Activated CD8-positive, alpha-beta T cell treated with anti-CD3 and anti-CD28 coated beads for 36 hours (primary cell): ENCODE data around the gene CCRL2. TPM values are rescaled to one million over a fixed set of nuclear protein-coding genes. Genes with fewer than 3 reads are reported as not detected.

ENCODE experiments used
- ATAC-seq: fragments of 200-7000 bp; cut with Tn5 transposase; one replicate; pipeline ENCODE4 v1.10.0; 2021; ENCODE audit warnings: mild to moderate bottlenecking, moderate library complexity
- CTCF ChIA-PET: fragments of 350-600 bp; sonication (Branson Sonifier 250); formaldehyde crosslinking; loops from one replicate; lab custom pipeline; 2021; ENCODE audit warnings: antibody characterized with exemption; lab: Charles Lee
- POLR2A ChIA-PET: fragments of 350-600 bp; sonication (Branson Sonifier 250); formaldehyde crosslinking; loops from one replicate; lab custom pipeline; 2021; ENCODE audit warnings: antibody characterized with exemption; lab: Charles Lee
- DNase-seq: peaks from one replicate; pipeline ENCODE4 v3.0.0-alpha.2; 2020
- H3K27ac Mint-ChIP-seq: one replicate; pipeline ENCODE4 v1.8.0; 2021; ENCODE audit warnings: mild to moderate bottlenecking, mixed read lengths
- H3K27me3 Mint-ChIP-seq: one replicate; pipeline ENCODE4 v1.8.0; 2021; ENCODE audit warnings: mixed read lengths
- H3K36me3 Mint-ChIP-seq: one replicate; pipeline ENCODE4 v1.8.0; 2021; ENCODE audit warnings: low read depth, mixed read lengths
- H3K4me1 Mint-ChIP-seq: one replicate; pipeline ENCODE4 v1.8.0; 2021; ENCODE audit warnings: low read depth, mixed read lengths
- H3K4me3 Mint-ChIP-seq: one replicate; pipeline ENCODE4 v1.8.0; 2021; ENCODE audit warnings: mild to moderate bottlenecking, moderate library complexity, mixed read lengths
- H3K9me3 Mint-ChIP-seq: one replicate; pipeline ENCODE4 v1.8.0; 2021; ENCODE audit warnings: mixed read lengths
- CTCF ChIP-seq: fragments of 200-600 bp; IDR thresholded peaks from one replicate; pipeline ENCODE4 v1.8.0; 2022; ENCODE audit warnings: antibody characterized with exemption, mild to moderate bottlenecking
- intact Hi-C: fragments of 100-400 bp; cut with micrococcal nuclease; formaldehyde crosslinking; loops from one replicate; pipeline ENCODE4 v1.10.0; 2022
- total RNA-seq, 2 experiments: library from RNA; stranded (reverse); gene quantifications; one replicate each; pipeline ENCODE4 v1.2.3, GENCODE V29; 2021

CCRL2 gene
- total RNA-seq, 2 experiments from 2014 or later = 2.8 TPM

- no peaks in the 10 kb centered on the region for H3K36me3 Mint-ChIP-seq
- no peak for DNase-seq
- no peak overlapping the region for H3K4me3 Mint-ChIP-seq
- TF ChIP-seq CTCF = no peak
- ATAC-seq = no peak
- ChIA-PET CTCF (interaction anchor here (1.5 to 10.3 kb wide), 3 partner anchors 15 to 102 kb away, joined by 5 to 156 read pairs (median 6); no protein-coding TSS in a partner anchor), POLR2A (no interaction called here)
- no peak overlapping the region for H3K27ac Mint-ChIP-seq
- H3K9me3 Mint-ChIP-seq = no peaks in the 10 kb centered on the region
- intact Hi-C loops = loop anchor here (10.0 kb wide), 1 partner anchor 431 kb away; the partner anchor contains the start of gene CXCR6
- H3K27me3 Mint-ChIP-seq = peaks cover 7% of the 10 kb centered on the region
- H3K4me1 Mint-ChIP-seq = peaks cover 33% of the 10 kb centered on the region
Measured at GRCh38 chr3:46375814-46376213, 31.2 kb upstream of the CCRL2 start.

GRCh38 chr3:46378426-46378942, 28.6 kb upstream of the CCRL2 start:
- H3K36me3 Mint-ChIP-seq = no peaks in the 10 kb centered on the region
- H3K27ac Mint-ChIP-seq = no peak overlapping the region
- peak; percentile 42 for ATAC-seq
- CTCF ChIA-PET = interaction anchor here (0.6 to 3.9 kb wide), 48 partner anchors 9 to 642 kb away, joined by 3 to 35 read pairs (median 6); partner anchors contain the start of genes CCR1, CCR5AS and CCRL2
- POLR2A ChIA-PET = no interaction called here
- peaks cover 33% of the 10 kb centered on the region for H3K4me1 Mint-ChIP-seq
- H3K4me3 Mint-ChIP-seq = no peak overlapping the region
- peak; percentile 90 for TF ChIP-seq CTCF
- DNase-seq = peak; percentile 81
- H3K27me3 Mint-ChIP-seq = peaks cover 6% of the 10 kb centered on the region
- intact Hi-C loops = loop anchor here (10.0 kb wide), 1 partner anchor 434 kb away; the partner anchor contains the start of gene CXCR6
- no peaks in the 10 kb centered on the region for H3K9me3 Mint-ChIP-seq

GRCh38 chr3:46380471-46381221, 26.4 kb upstream of the CCRL2 start:
- no peak overlapping the region for H3K27ac Mint-ChIP-seq
- TF ChIP-seq CTCF = no peak
- POLR2A ChIA-PET = interaction anchor here (1.0 kb wide), 1 partner anchor 12 kb away, joined by 3 read pairs; no protein-coding TSS in a partner anchor
- DNase-seq = no peak
- H3K9me3 Mint-ChIP-seq = no peaks in the 10 kb centered on the region
- peaks cover 26% of the 10 kb centered on the region for H3K4me1 Mint-ChIP-seq
- no peak for ATAC-seq
- peaks cover 1% of the 10 kb centered on the region for H3K27me3 Mint-ChIP-seq
- intact Hi-C loops = no loop called here
- no peaks in the 10 kb centered on the region for H3K36me3 Mint-ChIP-seq
- CTCF ChIA-PET = interaction anchor here (0.6 to 5.5 kb wide), 2 partner anchors 10 to 193 kb away, joined by 3 to 33 read pairs; partner anchors contain the start of gene CCR5
- H3K4me3 Mint-ChIP-seq = no peak overlapping the region

GRCh38 chr3:46381625-46382024, 25.4 kb upstream of the CCRL2 start:
- Mint-ChIP-seq H3K4me3 (no peak overlapping the region), H3K36me3 (no peaks in the 10 kb centered on the region), H3K9me3 (no peaks in the 10 kb centered on the region), H3K27ac (no peak overlapping the region), H3K27me3 (peaks cover 4% of the 10 kb centered on the region), H3K4me1 (peaks cover 25% of the 10 kb centered on the region)
- ATAC-seq = no peak
- intact Hi-C loops = no loop called here
- POLR2A ChIA-PET = no interaction called here
- CTCF ChIA-PET = interaction anchor here (3.1 to 5.5 kb wide), 2 partner anchors 11 to 105 kb away, joined by 13 to 33 read pairs; partner anchors contain the start of gene CCR5
- no peak for DNase-seq
- TF ChIP-seq CTCF = no peak
